MM.1S (cell line): ENCODE data around the gene CDYL.

Source experiments
- CTCF ChIP-seq: fragments of 300-600 bp; sonication (generic); IDR thresholded peaks from 2 replicates; pipeline ENCODE4 v1.5.1; 2016; ENCODE audit warnings: antibody characterized with exemption, low read length, mixed read lengths
- EZH2 ChIP-seq: fragments of 300-600 bp; sonication (generic); optimal IDR thresholded peaks from 2 replicates; pipeline ENCODE3; 2017; ENCODE audit warnings: low read depth, mild to moderate bottlenecking, antibody characterized with exemption, low read length, mixed read lengths

GRCh38 chr6:4776493-4777393 lies 539 bp downstream of the CDYL start:
- TF ChIP-seq CTCF (no peak), EZH2 (no peak)
